OCI-M1 (cell line): ENCODE results near the gene CEACAM19.
"Not testable (repeated sequence)": the region's sequence is repeated elsewhere in the genome, so short reads cannot be mapped to it uniquely, and the experiment has no call there.

Experiments
- DNase-seq: peaks from one replicate; lab custom pipeline; 2025; lab: John Stamatoyannopoulos, UW

The CEACAM19 gene

DNA sequence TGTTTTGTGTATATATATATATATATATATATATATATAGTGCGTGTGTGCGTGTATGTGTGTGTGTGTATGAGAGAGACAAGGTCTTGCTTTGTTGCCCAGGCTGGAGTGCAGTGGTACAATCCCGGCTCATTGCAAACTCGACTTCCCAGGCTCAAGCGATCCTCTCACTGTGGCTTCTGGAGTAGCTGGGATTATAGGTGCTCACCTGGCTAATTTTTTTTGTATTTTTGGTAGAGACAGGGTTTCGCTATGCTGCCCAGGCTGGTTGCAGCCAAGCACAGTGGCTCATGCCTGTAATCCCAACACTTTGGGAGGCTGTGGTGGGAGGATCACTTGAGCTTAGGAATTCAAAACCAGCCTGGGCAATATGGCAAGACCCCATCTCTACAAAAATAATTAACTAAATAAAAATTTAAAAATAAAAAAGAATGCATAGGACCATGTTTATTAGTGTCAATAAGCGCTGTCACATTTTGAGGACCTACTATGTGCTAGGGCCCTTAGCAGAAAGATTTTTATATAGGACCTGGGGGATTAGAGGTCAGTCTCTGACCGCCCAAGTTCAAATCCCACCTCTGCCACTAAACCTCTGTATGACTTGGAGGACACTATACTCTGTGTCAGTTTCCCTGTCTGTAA lies 25.8 kb upstream of the CEACAM19 start:
- no peak for DNase-seq

DNA sequence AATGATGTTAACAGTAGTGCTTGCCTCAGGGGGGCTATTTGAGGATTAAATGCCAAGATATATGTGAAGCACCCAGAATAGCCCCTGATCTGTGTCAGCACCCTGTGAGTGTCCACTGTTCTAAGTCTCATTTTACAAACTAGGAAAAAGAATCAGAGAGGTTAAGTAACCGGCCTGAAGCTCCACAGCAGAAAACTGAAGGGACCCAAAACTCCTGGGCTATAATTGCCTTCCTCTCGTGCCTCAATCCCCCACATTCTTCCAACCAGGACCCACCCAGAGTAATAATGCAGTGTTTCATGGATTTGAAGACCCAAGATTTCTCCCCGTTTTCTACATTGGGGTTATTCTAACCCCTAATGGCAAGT lies 25.2 kb upstream of the CEACAM19 start:
- no peak for DNase-seq

DNA sequence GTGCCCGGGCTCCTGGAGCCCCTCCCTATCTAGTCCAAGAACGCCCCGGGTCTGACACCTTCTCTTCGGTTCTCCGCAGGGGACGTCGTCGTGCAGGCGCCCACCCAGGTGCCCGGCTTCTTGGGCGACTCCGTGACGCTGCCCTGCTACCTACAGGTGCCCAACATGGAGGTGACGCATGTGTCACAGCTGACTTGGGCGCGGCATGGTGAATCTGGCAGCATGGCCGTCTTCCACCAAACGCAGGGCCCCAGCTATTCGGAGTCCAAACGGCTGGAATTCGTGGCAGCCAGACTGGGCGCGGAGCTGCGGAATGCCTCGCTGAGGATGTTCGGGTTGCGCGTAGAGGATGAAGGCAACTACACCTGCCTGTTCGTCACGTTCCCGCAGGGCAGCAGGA lies 24.1 kb upstream of the CEACAM19 start:
- DNase-seq: no peak

DNA sequence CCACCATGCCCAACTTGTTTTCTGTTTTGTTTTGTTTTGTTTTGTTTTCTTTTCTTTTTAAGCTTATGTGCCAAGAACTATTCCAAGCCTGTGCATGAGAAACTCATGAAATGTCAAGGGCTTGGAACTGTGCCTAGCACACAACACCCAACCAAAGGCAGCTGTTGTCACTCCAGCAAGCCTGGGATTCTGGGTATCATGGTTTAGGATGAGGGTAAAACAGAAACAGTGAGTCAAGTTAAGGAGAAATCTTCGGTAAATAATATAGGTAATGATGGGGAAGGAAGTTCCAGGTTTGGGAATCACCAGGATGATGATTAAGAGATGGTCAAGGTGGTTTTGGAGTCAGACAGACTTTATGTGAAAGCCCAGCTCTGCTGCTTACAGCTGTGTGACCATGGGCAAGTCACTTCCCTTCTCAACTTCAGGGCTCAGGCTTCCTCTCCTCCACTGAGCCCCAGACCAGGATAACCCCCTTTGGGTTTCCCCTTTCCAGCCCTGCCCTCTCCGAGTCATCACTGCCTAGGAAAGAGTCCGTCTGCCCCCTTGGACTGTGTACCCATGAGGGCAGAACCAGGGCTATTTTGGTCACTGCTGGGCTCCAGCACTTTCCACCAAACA lies 22.5 kb upstream of the CEACAM19 start:
- DNase-seq: no peak

DNA sequence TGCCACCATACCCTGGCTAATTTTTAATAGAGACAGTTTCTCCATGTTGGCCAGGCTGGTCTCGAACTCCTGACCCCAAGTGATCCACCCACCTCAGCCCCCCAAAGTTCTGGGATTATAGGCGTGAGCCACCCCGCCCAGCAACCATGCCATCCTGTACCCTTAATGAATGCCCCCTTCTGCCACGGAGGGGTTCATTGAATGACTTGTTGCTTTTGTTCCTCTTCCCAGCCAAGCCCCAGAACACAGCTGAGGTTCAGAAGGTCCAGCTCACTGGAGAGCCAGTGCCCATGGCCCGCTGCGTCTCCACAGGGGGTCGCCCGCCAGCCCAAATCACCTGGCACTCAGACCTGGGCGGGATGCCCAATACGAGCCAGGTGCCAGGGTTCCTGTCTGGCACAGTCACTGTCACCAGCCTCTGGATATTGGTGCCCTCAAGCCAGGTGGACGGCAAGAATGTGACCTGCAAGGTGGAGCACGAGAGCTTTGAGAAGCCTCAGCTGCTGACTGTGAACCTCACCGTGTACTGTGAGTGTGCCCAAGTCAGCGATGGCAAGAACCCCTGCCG lies 21.6 kb upstream of the CEACAM19 start:
- no peak for DNase-seq

DNA sequence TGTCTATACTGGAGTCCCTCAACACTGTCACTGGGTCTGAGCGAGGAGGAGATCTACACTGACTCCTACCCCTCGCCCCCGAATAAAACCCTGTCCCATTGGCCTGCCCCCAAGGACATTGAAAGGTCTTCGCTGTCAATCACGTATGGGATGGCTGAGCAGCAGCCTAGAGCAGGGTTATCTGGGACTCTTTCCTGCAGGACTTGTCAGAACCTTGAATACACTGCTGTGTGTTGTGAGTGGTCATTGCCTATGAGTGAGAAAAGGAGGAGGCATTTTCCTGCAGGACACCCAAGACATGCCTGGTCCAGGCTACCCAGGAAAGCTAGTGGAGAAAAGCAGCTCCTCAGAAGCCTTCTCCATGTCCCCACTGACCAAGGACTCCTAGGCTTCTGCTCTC lies 17.9 kb upstream of the CEACAM19 start:
- no peak for DNase-seq

DNA sequence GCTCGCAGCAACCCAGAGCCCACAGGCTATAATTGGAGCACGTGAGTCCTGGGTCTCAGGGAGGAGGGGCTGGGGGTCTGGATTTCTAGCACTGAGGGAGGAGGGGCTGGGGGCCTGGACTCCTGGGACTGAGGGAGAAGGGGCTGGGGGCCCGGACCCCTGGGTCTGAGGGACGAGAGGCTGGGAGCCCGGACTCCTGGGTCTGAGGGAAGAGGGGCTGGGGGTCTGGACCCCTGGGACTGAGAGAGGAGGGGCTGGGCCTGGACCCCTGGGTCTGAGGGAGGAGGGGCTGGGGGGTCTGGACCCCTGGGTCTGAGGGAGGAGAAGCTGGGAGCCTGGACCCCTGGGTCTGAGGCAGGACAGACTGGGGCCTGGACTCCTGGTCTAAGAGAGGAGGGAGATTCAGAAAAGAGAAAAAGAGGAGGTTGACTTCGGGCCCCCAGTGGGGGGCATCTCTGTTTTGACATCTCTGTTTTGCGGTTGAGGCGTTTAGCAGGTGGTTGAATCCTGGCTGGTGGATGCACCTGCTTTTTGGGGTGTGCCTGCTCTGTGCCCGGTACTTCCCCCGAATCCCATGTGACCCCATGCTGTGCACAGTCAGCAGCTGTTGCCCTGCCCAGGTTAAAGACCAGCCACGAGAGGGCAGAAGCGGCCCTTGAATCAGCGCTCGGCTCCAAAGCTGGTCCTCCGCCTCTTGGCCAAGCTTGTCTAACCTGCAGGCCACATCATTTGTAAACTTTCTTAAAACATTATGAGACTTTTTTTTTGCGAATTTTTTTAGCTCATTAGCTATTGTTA lies 17.1 kb upstream of the CEACAM19 start:
- no peak for DNase-seq

DNA sequence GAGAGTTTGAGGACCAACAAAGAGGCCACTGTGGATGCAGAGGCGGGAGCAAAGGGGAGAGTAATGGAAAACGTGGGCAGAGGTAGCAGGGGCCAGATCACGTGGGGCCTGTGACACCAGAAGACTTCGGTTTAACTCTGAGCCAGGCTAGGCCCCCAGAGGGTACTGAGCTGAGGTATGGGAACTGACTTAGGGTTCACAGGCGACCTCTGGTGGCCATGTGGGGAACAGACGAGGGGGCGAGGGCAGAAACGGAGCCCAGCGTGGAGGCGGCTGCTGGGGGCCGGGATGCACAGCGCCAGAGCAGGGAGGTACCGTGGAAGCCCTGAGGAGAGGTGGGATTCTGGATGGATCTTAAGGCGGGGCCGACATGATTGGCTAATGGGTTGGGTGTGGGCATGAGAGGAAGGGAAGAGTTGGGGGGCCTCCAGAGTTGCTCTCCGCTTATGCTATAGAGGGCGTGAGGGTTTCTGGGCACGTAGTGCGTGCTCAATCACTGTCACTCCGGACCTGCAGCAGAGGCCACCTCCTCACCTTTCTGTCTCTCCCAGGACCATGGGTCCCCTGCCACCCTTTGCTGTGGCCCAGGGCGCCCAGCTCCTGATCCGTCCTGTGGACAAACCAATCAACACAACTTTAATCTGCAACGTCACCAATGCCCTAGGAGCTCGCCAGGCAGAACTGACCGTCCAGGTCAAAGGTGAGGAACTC lies 13.9 kb upstream of the CEACAM19 start:
- DNase-seq: peak; percentile 90

DNA sequence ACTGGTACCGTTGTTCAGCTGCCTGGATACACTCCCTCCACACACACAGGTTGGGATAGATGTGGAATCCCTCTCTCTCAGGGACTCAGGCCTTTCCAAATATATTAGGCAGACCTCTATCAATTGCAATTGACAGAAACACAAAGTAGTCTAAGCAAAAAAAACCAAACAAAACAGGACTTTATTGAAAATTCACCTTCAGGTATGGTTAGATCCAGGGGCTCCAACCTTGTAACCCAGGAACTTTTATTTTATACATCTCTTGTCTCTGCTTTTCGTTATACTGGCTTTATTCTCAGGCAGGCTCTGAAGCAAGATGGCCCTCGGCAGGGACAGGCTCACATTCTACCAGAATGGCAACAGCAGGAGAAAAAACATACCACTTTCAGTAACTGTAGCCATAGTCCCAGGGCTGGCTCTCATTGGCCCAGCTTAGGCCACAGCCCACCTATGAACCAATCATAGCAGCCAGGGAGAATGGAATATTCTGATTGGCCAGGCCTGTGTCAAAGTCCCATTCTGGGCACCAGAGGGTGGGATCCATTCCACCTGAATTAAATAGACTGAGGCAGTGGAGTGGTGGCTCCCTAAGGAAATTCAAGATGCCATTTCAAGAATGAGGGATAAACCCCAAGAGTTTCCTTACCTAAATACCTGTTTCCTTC lies 13.1 kb upstream of the CEACAM19 start:
- DNase-seq: no peak

DNA sequence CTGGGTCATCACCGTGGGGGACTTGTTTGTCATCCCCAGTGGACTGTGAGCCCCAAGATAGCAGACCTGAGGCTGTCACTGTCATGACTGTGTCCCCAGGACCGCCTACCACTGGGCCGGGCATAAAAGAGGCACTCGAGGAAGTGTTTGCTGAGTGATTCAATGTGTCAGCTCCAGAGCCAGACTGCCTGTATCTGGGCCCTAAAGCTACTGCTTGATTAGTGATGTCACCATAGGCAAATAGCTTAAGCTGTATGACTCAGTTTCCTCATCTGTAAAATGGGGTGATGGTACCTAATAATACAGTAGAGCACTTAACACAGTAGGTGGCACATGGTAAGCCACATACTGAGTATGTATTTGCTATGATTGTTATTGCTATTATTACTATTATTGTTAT lies 11.2 kb upstream of the CEACAM19 start:
- no peak for DNase-seq

DNA sequence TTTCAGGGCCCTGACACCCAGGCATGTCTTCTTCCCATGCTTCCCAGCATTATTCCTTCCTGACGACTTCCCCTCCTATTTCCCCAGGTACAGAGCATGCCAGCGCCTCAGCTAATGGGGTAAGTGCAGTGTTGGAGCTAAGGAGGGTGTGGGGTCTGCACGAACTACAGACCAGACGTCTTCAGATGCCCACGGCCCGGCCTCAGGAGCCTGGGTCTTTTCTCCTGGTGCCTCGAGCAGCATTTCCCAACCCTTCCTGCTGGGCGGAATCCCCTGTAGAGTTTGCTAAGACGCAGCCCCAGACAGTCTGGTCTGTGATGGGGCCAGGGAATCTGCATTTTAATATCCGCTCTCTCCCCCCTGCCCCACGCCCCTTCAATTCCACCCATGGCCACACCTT lies 10.1 kb upstream of the CEACAM19 start:
- DNase-seq: no peak

DNA sequence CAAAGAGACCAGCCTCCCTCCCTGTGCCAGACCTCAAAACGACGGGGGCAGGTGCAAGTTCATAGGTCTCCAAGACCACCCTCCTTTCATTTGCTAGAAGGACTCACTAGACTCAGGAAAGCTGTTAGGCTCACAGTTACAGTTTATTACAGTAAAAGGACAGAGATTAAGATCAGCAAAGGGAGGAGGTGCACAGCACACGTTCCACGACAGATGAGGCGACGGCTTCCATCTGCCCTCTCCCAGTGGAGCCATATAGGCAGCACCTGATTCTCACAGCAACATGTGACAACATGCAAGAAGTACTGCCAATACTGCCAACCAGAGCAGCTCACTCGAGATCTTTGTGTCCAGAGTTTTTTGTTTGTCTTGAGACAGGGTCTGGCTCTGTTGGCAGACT lies 9.4 kb upstream of the CEACAM19 start:
- DNase-seq: no peak

DNA sequence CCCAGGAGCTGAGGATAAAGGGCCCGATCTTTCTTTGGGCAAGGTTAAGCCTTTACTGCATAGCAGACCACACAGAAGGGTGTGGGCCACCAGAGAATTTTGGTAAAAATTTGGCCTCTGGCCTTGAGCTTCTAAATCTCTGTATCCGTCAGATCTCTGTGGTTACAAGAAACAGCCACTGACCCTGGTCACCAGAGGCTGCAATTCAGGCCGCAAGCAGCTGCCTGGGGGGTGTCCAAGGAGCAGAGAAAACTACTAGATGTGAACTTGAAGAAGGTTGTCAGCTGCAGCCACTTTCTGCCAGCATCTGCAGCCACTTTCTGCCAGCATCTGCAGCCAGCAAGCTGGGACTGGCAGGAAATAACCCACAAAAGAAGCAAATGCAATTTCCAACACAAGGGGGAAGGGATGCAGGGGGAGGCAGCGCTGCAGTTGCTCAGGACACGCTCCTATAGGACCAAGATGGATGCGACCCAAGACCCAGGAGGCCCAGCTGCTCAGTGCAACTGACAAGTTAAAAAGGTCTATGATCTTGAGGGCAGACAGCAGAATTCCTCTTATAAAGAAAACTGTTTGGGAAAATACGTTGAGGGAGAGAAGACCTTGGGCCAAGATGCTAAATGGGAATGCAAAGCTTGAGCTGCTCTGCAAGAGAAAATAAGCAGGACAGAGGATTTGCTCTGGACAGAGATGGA lies 8.4 kb upstream of the CEACAM19 start:
- DNase-seq: no peak

DNA sequence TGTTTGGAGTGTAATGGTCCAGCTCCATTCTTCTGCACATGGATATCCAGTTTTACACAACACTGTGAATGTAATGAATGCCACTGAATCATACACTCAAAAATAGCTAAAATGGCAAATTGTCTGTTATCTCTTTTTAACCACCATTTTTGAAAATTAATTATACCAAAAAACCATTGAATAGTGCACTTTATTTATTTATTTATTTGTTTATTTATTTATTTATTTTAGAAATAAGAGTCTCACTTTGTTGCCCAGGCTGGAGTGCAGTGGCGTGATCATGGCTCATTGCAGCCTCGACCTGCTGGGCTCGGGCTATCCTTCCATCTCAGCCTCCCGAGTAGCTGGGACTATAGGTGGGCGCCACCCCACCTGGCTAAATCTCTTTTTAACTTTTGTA lies 7.3 kb upstream of the CEACAM19 start:
- no peak for DNase-seq

DNA sequence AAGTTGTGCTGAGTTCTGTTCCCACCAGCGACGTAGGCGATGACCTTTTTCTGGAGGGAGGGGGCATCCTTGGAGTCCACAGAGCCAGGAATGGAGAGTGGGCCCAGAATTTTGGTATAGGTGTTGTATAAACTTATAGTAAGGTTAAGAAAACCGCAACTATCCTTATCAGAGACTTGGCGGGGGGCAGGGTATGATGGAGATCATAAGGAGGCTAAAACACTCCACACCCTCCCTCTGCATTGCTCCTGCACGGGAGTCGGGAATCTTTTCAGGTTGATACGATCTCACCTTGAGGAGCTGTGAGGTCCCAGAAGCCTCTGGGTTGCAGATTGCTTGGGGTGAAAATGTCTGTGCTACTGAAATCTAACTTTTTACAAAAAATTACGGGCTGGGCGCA lies 6.3 kb upstream of the CEACAM19 start:
- no peak for DNase-seq

DNA sequence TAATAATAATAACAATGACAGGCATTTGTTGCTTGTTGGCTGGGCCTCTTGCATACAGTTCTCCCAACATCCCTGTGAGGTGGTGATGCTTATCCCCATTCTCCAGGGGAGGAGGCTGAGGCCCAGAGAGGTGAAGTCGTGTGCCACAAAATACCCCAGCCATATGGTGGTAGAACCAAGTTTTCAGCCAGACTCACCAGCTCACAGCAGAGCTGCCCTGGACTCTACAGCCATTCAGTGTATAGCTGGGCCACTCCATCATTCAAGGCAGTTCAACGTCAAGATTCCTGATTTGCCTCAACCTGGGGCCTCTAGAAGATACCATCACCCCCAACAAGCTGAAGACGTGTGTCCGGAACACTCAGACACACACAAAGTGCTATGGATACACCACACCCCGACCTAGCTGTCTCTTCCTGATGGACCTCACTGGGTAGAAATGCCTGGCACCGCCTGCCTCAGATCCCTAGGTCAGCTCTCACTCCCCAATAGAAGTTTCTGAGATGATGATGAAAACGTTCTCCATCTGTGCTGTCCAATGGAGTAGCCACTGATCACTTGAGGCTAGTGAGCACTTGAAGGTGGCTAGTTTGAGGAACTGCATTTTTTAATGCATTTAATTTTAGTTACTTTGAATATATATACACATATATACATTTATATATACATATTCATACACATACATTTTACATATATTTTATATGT lies 4.3 kb upstream of the CEACAM19 start:
- peak; percentile 24 for DNase-seq

DNA sequence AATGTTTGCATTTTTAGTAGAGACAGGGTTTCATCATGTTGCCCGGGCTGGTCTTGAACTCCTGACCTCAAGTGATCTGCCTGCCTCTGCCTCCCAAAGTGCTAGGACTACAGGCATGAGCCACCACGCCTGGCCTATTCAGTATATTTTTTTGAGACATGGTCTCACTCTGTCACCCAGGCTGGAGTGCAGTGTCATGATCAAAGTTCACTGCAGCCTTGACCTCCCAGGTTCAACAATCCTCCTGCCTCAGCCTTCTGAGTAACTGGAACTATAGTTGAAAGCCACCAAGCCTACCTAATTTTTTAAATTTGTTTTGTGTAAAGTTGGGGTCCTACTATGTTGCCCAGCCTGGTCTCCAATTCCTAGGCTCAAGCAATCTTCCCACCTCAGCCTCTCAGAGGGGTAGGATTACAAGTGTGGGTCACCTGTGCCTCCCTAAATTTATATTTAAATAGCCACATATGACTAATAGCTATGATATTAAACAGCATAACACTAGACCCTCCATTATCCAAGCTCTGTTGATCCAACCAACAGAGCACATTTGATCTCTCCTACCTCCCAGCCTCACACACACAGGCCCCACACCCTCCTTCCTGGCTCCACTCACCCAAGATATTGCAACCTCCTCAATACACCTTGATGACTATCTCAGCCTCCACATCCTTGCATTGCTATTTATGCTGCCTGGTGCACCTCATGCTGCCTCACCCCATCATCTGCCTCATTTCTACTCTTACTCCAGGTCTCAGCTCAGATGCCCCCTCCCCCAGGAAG lies 2.1 kb upstream of the CEACAM19 start:
- DNase-seq: no peak

DNA sequence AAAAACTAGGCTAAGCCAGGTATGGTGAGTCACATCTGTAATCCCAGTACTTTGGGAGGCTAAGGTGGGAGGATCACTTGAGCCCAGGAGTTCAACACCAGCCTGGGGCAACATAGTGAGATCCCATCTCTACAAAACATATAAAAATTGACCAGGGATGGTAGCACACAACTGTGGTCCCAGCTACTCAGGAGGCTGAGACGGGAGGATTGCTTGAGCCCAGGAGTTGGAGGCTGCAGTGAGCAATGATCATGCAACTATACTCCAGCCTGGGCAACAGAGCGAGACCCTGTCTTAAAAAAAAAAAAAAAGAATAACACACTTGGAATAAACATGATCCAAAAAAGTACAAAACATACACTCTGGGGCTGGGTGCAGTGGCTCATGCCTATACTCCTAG lies 1.3 kb upstream of the CEACAM19 start:
- DNase-seq: not testable (repeated sequence)

DNA sequence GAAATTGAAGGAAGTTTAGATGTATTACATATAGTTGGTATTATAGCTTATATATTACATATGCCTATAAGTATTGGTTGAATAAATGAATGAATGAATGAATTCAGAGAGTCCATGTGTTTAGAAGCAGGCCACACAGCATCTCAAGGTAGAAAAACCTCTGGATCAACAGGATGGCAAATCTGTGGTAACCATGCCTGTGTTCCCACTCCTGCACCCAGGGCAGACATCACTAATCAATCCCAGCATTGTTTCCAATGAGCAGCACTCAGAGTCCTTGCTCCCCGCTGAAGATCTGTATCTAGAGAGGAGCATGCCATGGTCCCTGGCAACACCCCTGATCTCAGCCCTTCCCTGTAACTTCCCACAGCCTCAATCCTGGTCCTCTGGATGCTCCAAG lies 944 bp downstream of the CEACAM19 start:
- no peak for DNase-seq

DNA sequence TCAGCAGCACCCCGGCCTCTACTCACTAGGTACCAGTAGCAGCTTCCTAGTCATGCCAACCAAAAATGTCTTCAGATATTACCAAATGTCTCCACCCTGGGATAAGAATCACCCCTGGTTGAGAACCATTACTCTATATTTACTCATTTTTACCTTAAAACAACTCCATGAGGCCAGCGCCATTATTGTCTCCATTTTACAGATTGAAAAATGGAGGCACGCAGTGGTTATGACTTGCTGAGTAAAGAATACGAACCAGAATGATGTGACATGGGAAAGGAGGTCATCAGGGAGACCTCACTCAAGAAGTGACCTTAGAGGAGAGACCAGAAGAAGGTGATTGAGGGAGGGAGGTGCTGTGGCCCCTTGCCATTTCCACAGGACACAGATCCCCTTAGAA lies 2.2 kb downstream of the CEACAM19 start:
- DNase-seq: no peak
